GM12872 (cell line): ENCODE data around the gene GPX7.

ENCODE experiments used
- CTCF ChIP-seq: IDR thresholded peaks from 3 replicates; pipeline ENCODE4 v1.5.1; 2011; ENCODE audit warnings: low read depth, mild to moderate bottlenecking, low read length, moderate library complexity; ENCODE audit not compliant: insufficient read depth

The GPX7 gene

GRCh38 chr1:52590266-52590665 is 11.9 kb upstream of the GPX7 start:
- no peak for TF ChIP-seq CTCF

GRCh38 chr1:52592637-52593323 is 9.4 kb upstream of the GPX7 start:
- no peak for TF ChIP-seq CTCF

- TF ChIP-seq CTCF, result no peak
These were observed 8.7 kb upstream of the GPX7 start for GRCh38 chr1:52593495-52593894.

- no peak for TF ChIP-seq CTCF
These were observed 7.1 kb upstream of the GPX7 start for GRCh38 chr1:52595061-52595460.

- TF ChIP-seq CTCF, result no peak
These were observed 4.3 kb upstream of the GPX7 start for GRCh38 chr1:52597912-52598311.

- no peak for TF ChIP-seq CTCF
These were observed 3.4 kb upstream of the GPX7 start for GRCh38 chr1:52598729-52599128.

GRCh38 chr1:52599236-52599635 is 2.9 kb upstream of the GPX7 start:
- no peak for TF ChIP-seq CTCF
